Activated CD4-positive, alpha-beta T cell treated with anti-CD3 and anti-CD28 coated beads for 36 hours (primary cell): ENCODE results near the gene SLC10A7. TPM values are rescaled to one million over a fixed set of nuclear protein-coding genes. Genes with fewer than 3 reads are reported as not detected.
A peak's percentile ranks its signal among the peaks of the same experiment; 100 is the strongest.

Experiments
- ATAC-seq: fragments of 200-7000 bp; cut with Tn5 transposase; one replicate; pipeline ENCODE4 v1.10.0; 2021; ENCODE audit warnings: mild to moderate bottlenecking, moderate library complexity
- CTCF ChIA-PET: fragments of 350-600 bp; sonication (Branson Sonifier 250); formaldehyde crosslinking; loops from one replicate; lab custom pipeline; 2021; ENCODE audit warnings: antibody characterized with exemption; lab: Charles Lee
- POLR2A ChIA-PET: fragments of 350-600 bp; sonication (Branson Sonifier 250); formaldehyde crosslinking; loops from one replicate; lab custom pipeline; 2021; ENCODE audit warnings: antibody characterized with exemption, inconsistent platforms; lab: Charles Lee
- DNase-seq: peaks from one replicate; pipeline ENCODE4 v3.0.0-alpha.2; 2020
- H3K27ac Mint-ChIP-seq: one replicate; pipeline ENCODE4 v1.8.0; 2021; ENCODE audit warnings: mixed read lengths
- H3K27me3 Mint-ChIP-seq: one replicate; pipeline ENCODE4 v1.8.0; 2021; ENCODE audit warnings: mixed read lengths
- H3K36me3 Mint-ChIP-seq: one replicate; pipeline ENCODE4 v1.8.0; 2021; ENCODE audit warnings: low read depth, mixed read lengths
- H3K4me1 Mint-ChIP-seq: one replicate; pipeline ENCODE4 v1.8.0; 2021; ENCODE audit warnings: mixed read lengths
- H3K4me3 Mint-ChIP-seq: one replicate; pipeline ENCODE4 v1.8.0; 2021; ENCODE audit warnings: mild to moderate bottlenecking, moderate library complexity, mixed read lengths
- H3K9me3 Mint-ChIP-seq: one replicate; pipeline ENCODE4 v1.8.0; 2021; ENCODE audit warnings: low read depth, mixed read lengths
- intact Hi-C, 2 experiments: fragments of 100-400 bp; cut with DNase I in 1 of 2; cut with micrococcal nuclease in 1 of 2; formaldehyde crosslinking; loops; one replicate each; pipeline versions ENCODE4 v1.14.2 to v1.15.1; 2022 to 2024; cut with DNase I, micrococcal nuclease
- total RNA-seq, 2 experiments: library from RNA; stranded (reverse); gene quantifications; one replicate each; pipeline ENCODE4 v1.2.3, GENCODE V29; 2021

Gene SLC10A7
- total RNA-seq, 2 experiments from 2014 or later: 16.5 to 19.2 TPM

DNA sequence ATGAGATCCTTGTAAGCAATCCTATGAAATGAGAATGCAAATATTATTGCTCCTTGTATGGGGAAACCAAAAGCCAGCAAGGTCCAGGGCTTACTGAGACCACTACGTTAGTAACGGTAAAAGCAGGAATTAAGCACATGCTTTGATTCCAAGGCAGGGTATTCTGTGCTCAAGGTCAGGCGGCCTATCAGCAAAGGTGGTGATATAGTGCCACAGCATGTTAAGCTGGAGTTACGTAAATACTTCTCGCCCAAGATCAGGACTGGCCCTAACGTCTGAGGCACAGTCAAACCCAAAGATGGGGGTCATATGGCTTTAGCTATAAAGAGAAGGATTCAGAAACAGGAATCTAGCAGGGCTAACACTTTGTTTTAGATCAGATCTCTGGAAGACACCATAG lies 27.6 kb downstream of the SLC10A7 start:
- Mint-ChIP-seq H3K27me3 (no peaks in the 10 kb centered on the region), H3K9me3 (no peaks in the 10 kb centered on the region), H3K27ac (no peak overlapping the region), H3K4me3 (no peak overlapping the region), H3K36me3 (peaks cover 10% of the 10 kb centered on the region), H3K4me1 (peaks cover 24% of the 10 kb centered on the region)
- intact Hi-C loops: no loop called here
- CTCF ChIA-PET: interaction anchor here (1.6 to 1.7 kb wide), 2 partner anchors 17 to 29 kb away, joined by 4 read pairs; no protein-coding TSS in a partner anchor
- no peak for DNase-seq
- POLR2A ChIA-PET: no interaction called here
- ATAC-seq: no peak

GRCh38 chr4:146490106-146490505 lies 31.6 kb downstream of the SLC10A7 start:
- Mint-ChIP-seq H3K4me3 (no peak overlapping the region), H3K36me3 (peaks cover 24% of the 10 kb centered on the region), H3K27me3 (no peaks in the 10 kb centered on the region), H3K4me1 (peaks cover 28% of the 10 kb centered on the region), H3K9me3 (peaks cover 1% of the 10 kb centered on the region), H3K27ac (no peak overlapping the region)
- POLR2A ChIA-PET: no interaction called here
- ATAC-seq (no peak), DNase-seq (no peak)
- intact Hi-C loops: no loop called here
- CTCF ChIA-PET: interaction anchor here (1.3 kb wide), 1 partner anchor 15 kb away, joined by 3 read pairs; no protein-coding TSS in a partner anchor

DNA sequence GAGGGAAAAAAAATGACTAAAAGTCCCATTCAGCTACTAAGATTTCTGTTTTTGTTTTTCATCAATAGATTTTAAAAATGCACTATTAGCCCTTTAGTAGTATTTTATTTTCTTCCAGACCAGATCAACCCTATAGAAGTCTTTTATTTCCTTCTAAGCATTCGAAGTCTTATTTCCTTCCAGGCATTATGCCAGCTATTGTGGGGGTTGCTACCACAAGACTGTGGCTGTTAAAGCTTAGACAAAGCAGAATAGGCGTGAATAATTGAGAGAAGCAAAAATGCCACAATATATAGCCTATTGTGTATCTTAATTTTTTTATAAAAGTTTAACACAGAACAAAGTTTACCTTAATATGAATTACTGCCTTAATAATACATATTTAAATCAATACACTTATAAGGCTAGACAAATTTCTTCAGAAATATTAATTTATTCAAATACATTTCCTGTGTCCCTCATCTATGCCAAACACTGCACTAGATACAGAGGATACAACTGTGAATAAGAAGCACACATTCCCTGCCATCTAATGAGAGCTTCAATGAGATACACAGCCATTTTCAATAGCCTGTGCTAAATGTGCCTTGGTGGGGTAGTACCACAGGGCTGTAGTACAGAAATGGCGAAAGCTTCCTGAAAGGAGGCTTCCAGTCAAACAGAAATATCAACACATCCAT lies 33.1 kb downstream of the SLC10A7 start:
- no peak for ATAC-seq
- Mint-ChIP-seq H3K27ac (no peak overlapping the region), H3K4me1 (peaks cover 21% of the 10 kb centered on the region), H3K27me3 (no peaks in the 10 kb centered on the region), H3K4me3 (no peak overlapping the region), H3K36me3 (peaks cover 31% of the 10 kb centered on the region), H3K9me3 (peaks cover 7% of the 10 kb centered on the region)
- CTCF ChIA-PET: no interaction called here
- intact Hi-C loops: no loop called here
- POLR2A ChIA-PET: no interaction called here
- DNase-seq: no peak

- Mint-ChIP-seq H3K9me3 (peaks cover 20% of the 10 kb centered on the region), H3K27me3 (no peaks in the 10 kb centered on the region), H3K4me1 (peaks cover 21% of the 10 kb centered on the region), H3K4me3 (no peak overlapping the region), H3K27ac (no peak overlapping the region), H3K36me3 (peaks cover 46% of the 10 kb centered on the region)
- CTCF ChIA-PET: interaction anchor here (1.1 to 1.3 kb wide), 2 partner anchors 11 to 34 kb away, joined by 3 to 4 read pairs; no protein-coding TSS in a partner anchor
- ATAC-seq: peak; percentile 51
- intact Hi-C loops: no loop called here
- POLR2A ChIA-PET: no interaction called here
- no peak for DNase-seq
Observed at GRCh38 chr4:146486565-146486964, 35.2 kb downstream of the SLC10A7 start.

DNA sequence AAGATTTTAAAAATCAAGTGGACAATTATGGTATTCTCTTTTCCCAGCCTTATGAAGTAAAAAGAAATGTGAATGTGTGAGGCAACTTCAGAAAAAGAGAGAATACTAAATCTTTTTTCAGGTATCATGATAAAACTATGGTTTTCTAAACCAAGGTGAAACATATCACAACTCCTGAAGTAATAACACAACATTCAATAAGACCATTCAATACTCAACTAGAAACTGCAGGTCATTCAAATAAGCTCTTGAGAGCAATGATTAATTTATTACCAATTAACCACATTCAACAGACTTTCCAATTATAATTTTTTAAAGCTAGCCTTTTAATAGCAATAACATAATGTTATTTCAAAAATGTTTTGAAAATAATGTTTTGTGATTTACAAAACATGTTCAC lies 35.8 kb downstream of the SLC10A7 start:
- ChIA-PET POLR2A (no interaction called here), CTCF (interaction anchor here (1.1 to 1.3 kb wide), 2 partner anchors 11 to 35 kb away, joined by 3 to 4 read pairs; no protein-coding TSS in a partner anchor)
- H3K4me1 Mint-ChIP-seq: peaks cover 21% of the 10 kb centered on the region
- intact Hi-C loops: no loop called here
- peaks cover 44% of the 10 kb centered on the region for H3K36me3 Mint-ChIP-seq
- ATAC-seq: peak; percentile 39
- no peak overlapping the region for H3K27ac Mint-ChIP-seq
- no peak for DNase-seq
- no peaks in the 10 kb centered on the region for H3K27me3 Mint-ChIP-seq
- no peak overlapping the region for H3K4me3 Mint-ChIP-seq
- peaks cover 20% of the 10 kb centered on the region for H3K9me3 Mint-ChIP-seq

DNA sequence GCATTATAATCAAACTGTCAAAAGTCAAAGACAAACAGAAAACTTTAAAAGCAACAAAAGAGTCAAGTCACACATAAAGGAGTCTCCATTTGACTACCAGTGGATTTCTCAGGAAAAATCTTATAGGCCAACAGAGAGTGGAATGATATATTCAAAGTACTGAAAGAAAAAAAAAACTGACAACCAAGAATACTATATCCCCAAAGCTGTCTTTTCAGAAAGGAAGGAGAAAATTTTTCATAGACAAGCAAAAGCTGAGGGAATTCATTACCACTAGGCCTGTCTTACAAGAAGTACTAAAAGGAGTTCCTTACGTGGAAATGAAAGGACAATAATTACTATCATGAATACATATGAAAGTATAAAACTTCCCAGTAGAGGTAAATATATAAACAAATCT lies 39.0 kb downstream of the SLC10A7 start:
- no peak overlapping the region for H3K27ac Mint-ChIP-seq
- no peak for DNase-seq
- H3K27me3 Mint-ChIP-seq: no peaks in the 10 kb centered on the region
- CTCF ChIA-PET: interaction anchor here (0.7 kb wide), 1 partner anchor 28 kb away, joined by 4 read pairs; no protein-coding TSS in a partner anchor
- no peak for ATAC-seq
- no peak overlapping the region for H3K4me3 Mint-ChIP-seq
- intact Hi-C loops: no loop called here
- peaks cover 20% of the 10 kb centered on the region for H3K9me3 Mint-ChIP-seq
- peaks cover 25% of the 10 kb centered on the region for H3K4me1 Mint-ChIP-seq
- H3K36me3 Mint-ChIP-seq: peaks cover 52% of the 10 kb centered on the region
- POLR2A ChIA-PET: interaction anchor here (0.7 kb wide), 1 partner anchor 425 kb away, joined by 3 read pairs; no protein-coding TSS in a partner anchor

DNA sequence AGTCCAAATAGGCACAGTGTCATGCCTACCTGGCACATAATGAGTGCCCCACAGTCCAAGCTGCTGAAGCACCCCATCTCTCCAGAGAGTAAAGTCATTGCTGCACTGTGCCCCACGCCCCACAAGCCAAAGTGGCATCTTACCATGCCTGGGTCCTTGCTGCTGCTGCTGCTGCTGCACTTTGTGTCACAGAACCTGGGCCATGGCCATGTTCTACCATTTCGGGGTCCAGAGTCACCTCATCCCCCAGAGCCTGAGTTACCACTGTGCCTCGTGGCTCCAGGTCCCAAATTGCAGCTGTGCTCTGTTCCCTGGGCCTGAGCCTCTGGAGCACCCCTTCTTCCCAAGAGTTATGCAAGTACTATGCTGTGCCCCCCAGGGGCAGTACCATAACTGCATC lies 40.5 kb downstream of the SLC10A7 start:
- POLR2A ChIA-PET: no interaction called here
- peaks cover 11% of the 10 kb centered on the region for H3K4me1 Mint-ChIP-seq

DNA sequence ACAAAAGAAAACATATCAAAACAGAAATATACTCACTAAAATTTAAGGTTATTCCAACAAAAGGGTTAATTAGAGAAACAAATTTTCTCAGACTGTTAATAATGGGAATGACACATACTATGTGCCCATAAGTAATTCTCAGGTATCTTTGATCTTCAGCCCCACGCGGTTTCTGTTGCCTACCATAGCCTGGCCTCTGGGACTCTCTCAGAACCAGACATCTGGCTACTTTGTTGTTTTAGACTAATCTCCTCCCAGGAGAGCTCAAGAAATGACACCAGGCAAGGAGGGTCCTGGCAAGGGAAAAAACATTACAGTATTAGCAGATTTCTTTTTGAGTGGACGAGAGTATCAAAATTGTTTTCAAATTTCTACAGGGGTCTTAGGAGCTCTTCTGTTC lies 43.7 kb downstream of the SLC10A7 start:
- no peak overlapping the region for H3K27ac Mint-ChIP-seq
- peaks cover 9% of the 10 kb centered on the region for H3K9me3 Mint-ChIP-seq
- H3K4me1 Mint-ChIP-seq: peaks cover 4% of the 10 kb centered on the region
- no peaks in the 10 kb centered on the region for H3K27me3 Mint-ChIP-seq
- ChIA-PET CTCF (interaction anchor here (0.6 to 1.6 kb wide), 4 partner anchors 15 to 105 kb away, joined by 3 to 5 read pairs (median 3); no protein-coding TSS in a partner anchor), POLR2A (no interaction called here)
- no peak overlapping the region for H3K4me3 Mint-ChIP-seq
- peaks cover 19% of the 10 kb centered on the region for H3K36me3 Mint-ChIP-seq
- no peak for DNase-seq
- intact Hi-C loops: no loop called here
- no peak for ATAC-seq

More for the DNA sequence above, 40.5 kb downstream of the SLC10A7 start:
- no peaks in the 10 kb centered on the region for H3K27me3 Mint-ChIP-seq
- CTCF ChIA-PET: no interaction called here
- peaks cover 20% of the 10 kb centered on the region for H3K9me3 Mint-ChIP-seq
- peaks cover 41% of the 10 kb centered on the region for H3K36me3 Mint-ChIP-seq
- no peak for DNase-seq
- intact Hi-C loops: no loop called here
- no peak overlapping the region for H3K27ac Mint-ChIP-seq
- ATAC-seq: no peak
- no peak overlapping the region for H3K4me3 Mint-ChIP-seq

DNA sequence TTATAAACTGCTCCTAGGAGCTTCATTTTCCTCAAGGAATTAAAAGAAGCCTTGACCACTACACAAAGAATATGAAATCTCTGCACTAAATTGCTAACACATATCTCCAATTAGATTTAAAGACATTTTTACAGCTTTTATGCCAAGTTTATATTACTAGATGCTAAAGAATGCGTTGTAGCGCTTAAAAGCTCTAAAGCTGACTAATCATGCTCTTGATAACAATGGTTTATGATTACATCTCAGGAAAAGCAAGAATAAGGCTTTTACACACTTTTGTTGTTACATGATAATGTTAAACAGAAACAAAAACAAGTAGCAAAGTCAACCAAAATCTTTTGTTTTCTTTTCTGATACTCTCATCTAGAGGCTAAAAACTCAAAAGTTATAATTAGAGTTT lies 44.7 kb downstream of the SLC10A7 start:
- H3K9me3 Mint-ChIP-seq: peaks cover 4% of the 10 kb centered on the region
- H3K4me3 Mint-ChIP-seq: no peak overlapping the region
- no peak for DNase-seq
- no peak for ATAC-seq
- CTCF ChIA-PET: interaction anchor here (0.8 kb wide), 1 partner anchor 16 kb away, joined by 4 read pairs; no protein-coding TSS in a partner anchor
- H3K27me3 Mint-ChIP-seq: no peaks in the 10 kb centered on the region
- intact Hi-C loops: no loop called here
- no peak overlapping the region for H3K27ac Mint-ChIP-seq
- peaks cover 12% of the 10 kb centered on the region for H3K36me3 Mint-ChIP-seq
- POLR2A ChIA-PET: no interaction called here
- H3K4me1 Mint-ChIP-seq: peaks cover 4% of the 10 kb centered on the region

GRCh38 chr4:146472404-146472803 lies 49.3 kb downstream of the SLC10A7 start:
- CTCF ChIA-PET: interaction anchor here (1.2 to 1.5 kb wide), 2 partner anchors 9 to 29 kb away, joined by 3 to 4 read pairs; no protein-coding TSS in a partner anchor

GRCh38 chr4:146470604-146471003 lies 51.1 kb downstream of the SLC10A7 start:
- Mint-ChIP-seq H3K27me3 (no peaks in the 10 kb centered on the region), H3K9me3 (no peaks in the 10 kb centered on the region), H3K36me3 (peaks cover 1% of the 10 kb centered on the region), H3K4me1 (peaks cover 11% of the 10 kb centered on the region), H3K4me3 (no peak overlapping the region), H3K27ac (no peak overlapping the region)
- intact Hi-C loops: no loop called here
- DNase-seq (no peak), ATAC-seq (no peak)
- CTCF ChIA-PET: interaction anchor here (1.5 kb wide), 1 partner anchor 28 kb away, joined by 4 read pairs; no protein-coding TSS in a partner anchor
- POLR2A ChIA-PET: no interaction called here

More at GRCh38 chr4:146472404-146472803, 49.3 kb downstream of the SLC10A7 start:
- H3K9me3 Mint-ChIP-seq: no peaks in the 10 kb centered on the region
- H3K4me1 Mint-ChIP-seq: peaks cover 3% of the 10 kb centered on the region
- intact Hi-C loops: no loop called here
- DNase-seq (no peak), ATAC-seq (no peak)
- H3K27me3 Mint-ChIP-seq: no peaks in the 10 kb centered on the region
- H3K36me3 Mint-ChIP-seq: peaks cover 1% of the 10 kb centered on the region
- no peak overlapping the region for H3K4me3 Mint-ChIP-seq
- POLR2A ChIA-PET: no interaction called here
- no peak overlapping the region for H3K27ac Mint-ChIP-seq

GRCh38 chr4:146469022-146469421 lies 52.7 kb downstream of the SLC10A7 start:
- Mint-ChIP-seq H3K9me3 (no peaks in the 10 kb centered on the region), H3K4me1 (peaks cover 13% of the 10 kb centered on the region), H3K27ac (no peak overlapping the region), H3K27me3 (no peaks in the 10 kb centered on the region), H3K4me3 (no peak overlapping the region), H3K36me3 (peaks cover 1% of the 10 kb centered on the region)
- no peak for DNase-seq
- ChIA-PET CTCF (no interaction called here), POLR2A (no interaction called here)
- intact Hi-C loops: no loop called here
- ATAC-seq: no peak
